ENCODE data around the gene CLPTM1. TPM values are rescaled to one million over a fixed set of nuclear protein-coding genes. Genes with fewer than 3 reads are reported as not detected.
"Not testable (repeated sequence)": the region's sequence is repeated elsewhere in the genome, so short reads cannot be mapped to it uniquely, and the experiment has no call there.

Gene CLPTM1
- total and polyA plus RNA-seq, 4 donors, result 35.9 to 130 (median 85.3) TPM

GRCh38 chr19:44924243-44924725, 30.9 kb upstream of the CLPTM1 start:
- H3K4me3 ChIP-seq, result no peak overlapping the region
- H3K9ac ChIP-seq (ENCODE audit: insufficient read depth in 1 of 2, low read length in 2 of 2), result peak overlapping the region in 1 of 2 donors; percentile 32
- no peaks in the 10 kb centered on the region for H3K36me3 ChIP-seq (ENCODE audit: control insufficient read depth in 4 of 4, insufficient read depth in 4 of 4, low read length in 4 of 4)
- H3K27ac ChIP-seq (ENCODE audit: low read depth in 1 of 2, low read length in 1 of 2), result peak overlapping the region in 1 of 2 donors; percentile 26
- H3K4me1 ChIP-seq (ENCODE audit: control insufficient read depth in 5 of 5, insufficient read depth in 5 of 5, low read length in 5 of 5), result peaks cover 0 to 40% (median 14%) of the 10 kb centered on the region in 5 donors
- 65% methylated on average over 8 of the region's 8 CpGs for WGBS, 2 donors
- no peaks in the 10 kb centered on the region for H3K9me3 ChIP-seq (ENCODE audit: control insufficient read depth in 4 of 4, insufficient read depth in 3 of 4, low read length in 3 of 4)
- no peak for DNase-seq
- H3K27me3 ChIP-seq (ENCODE audit: control insufficient read depth in 3 of 3, insufficient read depth in 3 of 3, low read length in 2 of 3), result no peaks in the 10 kb centered on the region
- no peak for ATAC-seq (ENCODE audit: insufficient read depth, low FRiP score)
- no peak for TF ChIP-seq CTCF (IDR thresholded peaks at IDR 0.05; ENCODE audit: control extremely low read depth, extremely low read depth)

- H3K27ac ChIP-seq (ENCODE audit: low read depth in 1 of 2, low read length in 1 of 2), result peak overlapping the region in 1 of 2 donors; percentile 46
- 14 to 29% methylated on average over 8 of the region's 8 CpGs for WGBS, 2 donors
- ATAC-seq (ENCODE audit: insufficient read depth, low FRiP score), result no peak
These were observed 29.9 kb upstream of the CLPTM1 start for GRCh38 chr19:44925114-44925891.

GRCh38 chr19:44926245-44927077, 28.7 kb upstream of the CLPTM1 start:
- not testable (repeated sequence) for H3K27me3 ChIP-seq (ENCODE audit: control insufficient read depth in 3 of 3, insufficient read depth in 3 of 3, low read length in 2 of 3); H3K9ac ChIP-seq (ENCODE audit: insufficient read depth in 1 of 2, low read length in 2 of 2); H3K9me3 ChIP-seq (ENCODE audit: control insufficient read depth in 4 of 4, insufficient read depth in 3 of 4, low read length in 3 of 4); H3K36me3 ChIP-seq (ENCODE audit: control insufficient read depth in 4 of 4, insufficient read depth in 4 of 4, low read length in 4 of 4); DNase-seq; H3K27ac ChIP-seq (ENCODE audit: low read depth in 1 of 2, low read length in 1 of 2); H3K4me3 ChIP-seq
- ATAC-seq (ENCODE audit: insufficient read depth, low FRiP score), result peak; percentile 16
- peaks cover 0 to 40% (median 14%) of the 10 kb centered on the region in 5 donors for H3K4me1 ChIP-seq (ENCODE audit: control insufficient read depth in 5 of 5, insufficient read depth in 5 of 5, low read length in 5 of 5)
- 50% methylated on average over 16 to 18 of the region's 19 CpGs for WGBS, 2 donors

More at GRCh38 chr19:44925114-44925891, 29.9 kb upstream of the CLPTM1 start:
- Histone ChIP-seq H3K36me3 (ENCODE audit: control insufficient read depth in 4 of 4, insufficient read depth in 4 of 4, low read length in 4 of 4) (no peaks in the 10 kb centered on the region), H3K27me3 (ENCODE audit: control insufficient read depth in 3 of 3, insufficient read depth in 3 of 3, low read length in 2 of 3) (no peaks in the 10 kb centered on the region), H3K4me1 (ENCODE audit: control insufficient read depth in 5 of 5, insufficient read depth in 5 of 5, low read length in 5 of 5) (peaks cover 0 to 40% (median 14%) of the 10 kb centered on the region in 5 donors), H3K9me3 (ENCODE audit: control insufficient read depth in 4 of 4, insufficient read depth in 3 of 4, low read length in 3 of 4) (no peaks in the 10 kb centered on the region), H3K9ac (ENCODE audit: insufficient read depth in 1 of 2, low read length in 2 of 2) (peak overlapping the region in 1 of 2 donors; percentile 51), H3K4me3 (no peak overlapping the region)
- peak; percentile 94 to 97 (median 95) for DNase-seq
- no peak for TF ChIP-seq CTCF (IDR thresholded peaks at IDR 0.05; ENCODE audit: control extremely low read depth, extremely low read depth)

GRCh38 chr19:44927746-44928145, 27.4 kb upstream of the CLPTM1 start:
- no peak for TF ChIP-seq CTCF (IDR thresholded peaks at IDR 0.05; ENCODE audit: control extremely low read depth, extremely low read depth)
- H3K36me3 ChIP-seq (ENCODE audit: control insufficient read depth in 4 of 4, insufficient read depth in 4 of 4, low read length in 4 of 4), result no peaks in the 10 kb centered on the region
- H3K4me3 ChIP-seq, result no peak overlapping the region
- H3K4me1 ChIP-seq (ENCODE audit: control insufficient read depth in 5 of 5, insufficient read depth in 5 of 5, low read length in 5 of 5), result peaks cover 0 to 40% (median 14%) of the 10 kb centered on the region in 5 donors
- no peak for ATAC-seq (ENCODE audit: insufficient read depth, low FRiP score)
- no peak overlapping the region for H3K27ac ChIP-seq (ENCODE audit: low read depth in 1 of 2, low read length in 1 of 2)
- no peak overlapping the region for H3K9ac ChIP-seq (ENCODE audit: insufficient read depth in 1 of 2, low read length in 2 of 2)
- peak; percentile 34 to 79 (median 68) for DNase-seq
- H3K9me3 ChIP-seq (ENCODE audit: control insufficient read depth in 4 of 4, insufficient read depth in 3 of 4, low read length in 3 of 4), result no peaks in the 10 kb centered on the region
- 40 to 45% methylated on average over 5 of the region's 5 CpGs for WGBS, 2 donors
- no peaks in the 10 kb centered on the region for H3K27me3 ChIP-seq (ENCODE audit: control insufficient read depth in 3 of 3, insufficient read depth in 3 of 3, low read length in 2 of 3)

Data from lung (tissue), 12 donors.